CD8-positive, alpha-beta memory T cell (primary cell): ENCODE data around the gene FBF1. TPM values are rescaled to one million over a fixed set of nuclear protein-coding genes. Genes with fewer than 3 reads are reported as not detected.
A peak's percentile ranks its signal among the peaks of the same experiment; 100 is the strongest.
"Not testable (repeated sequence)": the region's sequence is repeated elsewhere in the genome, so short reads cannot be mapped to it uniquely, and the experiment has no call there.

ENCODE experiments used
- CTCF ChIA-PET: fragments of 350-600 bp; sonication (Branson Sonifier 250); formaldehyde crosslinking; loops from one replicate; lab custom pipeline; 2021; ENCODE audit warnings: antibody characterized with exemption; lab: Charles Lee
- POLR2A ChIA-PET: fragments of 350-600 bp; sonication (Branson Sonifier 250); formaldehyde crosslinking; loops from one replicate; lab custom pipeline; 2021; ENCODE audit warnings: antibody characterized with exemption; lab: Charles Lee
- DNase-seq, 5 donors: peaks; one replicate each; pipeline versions ENCODE4 v3.0.0 to v3.0.0-alpha.2; 2020 to 2022; ENCODE audit warnings: mixed read lengths in 1 of 5
- H3K27ac ChIP-seq: one replicate; pipeline ENCODE4 v1.7.0; 2013; ENCODE audit warnings: low read depth, mild to moderate bottlenecking, low read length, moderate library complexity
- H3K27me3 ChIP-seq: 2 replicates; pipeline ENCODE4 v1.7.0; 2013; ENCODE audit warnings: low read length, mild to moderate bottlenecking; ENCODE audit not compliant: insufficient read depth, poor library complexity, severe bottlenecking
- H3K36me3 ChIP-seq: 2 replicates; pipeline ENCODE4 v1.7.0; 2013; ENCODE audit warnings: mild to moderate bottlenecking, low read length, moderate library complexity; ENCODE audit not compliant: insufficient read depth
- H3K4me1 ChIP-seq: 2 replicates; pipeline ENCODE4 v1.7.0; 2013; ENCODE audit warnings: mild to moderate bottlenecking, low read length, moderate library complexity; ENCODE audit not compliant: insufficient read depth
- H3K4me3 ChIP-seq: 2 replicates; pipeline ENCODE4 v1.7.0; 2013; ENCODE audit warnings: mild to moderate bottlenecking, low read length
- H3K9me3 ChIP-seq: 2 replicates; pipeline ENCODE4 v1.7.0; 2013; ENCODE audit warnings: mild to moderate bottlenecking, low read length
- H3K27ac Mint-ChIP-seq, 8 donors: one replicate each; pipeline ENCODE4 v1.8.0; 2020 to 2021; ENCODE audit warnings: mixed read lengths in 8 of 8, mild to moderate bottlenecking in 6 of 8, inconsistent platforms in 3 of 8, moderate library complexity in 3 of 8
- H3K27me3 Mint-ChIP-seq, 2 donors: one replicate each; pipeline ENCODE4 v1.8.0; 2020 to 2021; ENCODE audit warnings: mixed read lengths in 2 of 2, mild to moderate bottlenecking in 1 of 2, moderate library complexity in 1 of 2
- H3K36me3 Mint-ChIP-seq, 3 donors: one replicate each; pipeline ENCODE4 v1.8.0; 2020 to 2021; ENCODE audit warnings: mixed read lengths in 3 of 3, inconsistent platforms in 1 of 3, mild to moderate bottlenecking in 1 of 3
- H3K4me1 Mint-ChIP-seq, 3 donors: one replicate each; pipeline ENCODE4 v1.8.0; 2020 to 2021; ENCODE audit warnings: mixed read lengths in 3 of 3, inconsistent platforms in 1 of 3, mild to moderate bottlenecking in 1 of 3
- H3K4me3 Mint-ChIP-seq, 7 donors: one replicate each; pipeline ENCODE4 v1.8.0; 2020 to 2021; ENCODE audit warnings: mixed read lengths in 7 of 7, mild to moderate bottlenecking in 6 of 7, moderate library complexity in 4 of 7, inconsistent platforms in 2 of 7
- H3K9me3 Mint-ChIP-seq, 5 donors: one replicate each; pipeline ENCODE4 v1.8.0; 2020 to 2022; ENCODE audit warnings: mixed read lengths in 5 of 5, mild to moderate bottlenecking in 3 of 5, moderate library complexity in 2 of 5, inconsistent platforms in 1 of 5
- polyA plus RNA-seq: library from polyadenylated mRNA; unstranded; fragments of 300-500 nt; fragmentation: Illumina TruSeq; gene quantifications from one replicate; pipeline ENCODE4 v1.2.3, GENCODE V29; 2021
- total RNA-seq, 2 experiments: library from RNA; stranded (reverse); gene quantifications; one replicate each; pipeline ENCODE4 v1.2.3, GENCODE V29; 2021

Gene FBF1
- total and polyA plus RNA-seq, 3 experiments from 2014 or later, result 5.7 to 23.8 (median 22.6) TPM

- POLR2A ChIA-PET, result interaction anchor here (0.6 to 0.8 kb wide), 2 partner anchors 14 to 33 kb away, joined by 3 to 4 read pairs; partner anchors contain the start of gene WBP2
- CTCF ChIA-PET, result interaction anchor here (1.0 to 7.1 kb wide), 3 partner anchors 10 to 66 kb away, joined by 3 to 51 read pairs (median 4); partner anchors contain the start of gene TRIM65
Measured at GRCh38 chr17:75869282-75870141, 71.3 kb downstream of the FBF1 start.

GRCh38 chr17:75868730-75869281 lies 72.0 kb downstream of the FBF1 start:
- POLR2A ChIA-PET, result interaction anchor here (0.8 kb wide), 1 partner anchor 13 kb away, joined by 3 read pairs; the partner anchor contains the start of gene WBP2
- H3K27ac Mint-ChIP-seq, result peak overlapping the region in 1 of 8 donors; percentile 72
- not testable (repeated sequence) for H3K4me3 ChIP-seq, DNase-seq, H3K9me3 Mint-ChIP-seq, H3K27ac ChIP-seq, H3K27me3 ChIP-seq, H3K4me3 Mint-ChIP-seq, H3K9me3 ChIP-seq, H3K36me3 Mint-ChIP-seq, H3K36me3 ChIP-seq, H3K27me3 Mint-ChIP-seq
- CTCF ChIA-PET, result interaction anchor here (1.0 kb wide), 1 partner anchor 65 kb away, joined by 3 read pairs; no protein-coding TSS in a partner anchor
- H3K4me1 Mint-ChIP-seq, result peaks cover 27 to 37% (median 31%) of the 10 kb centered on the region in 3 donors
- peaks cover 30% of the 10 kb centered on the region for H3K4me1 ChIP-seq

More at GRCh38 chr17:75869282-75870141, 71.3 kb downstream of the FBF1 start:
- no peaks in the 10 kb centered on the region for H3K27me3 Mint-ChIP-seq
- Histone ChIP-seq H3K27ac (no peak overlapping the region), H3K9me3 (no peaks in the 10 kb centered on the region), H3K36me3 (no peaks in the 10 kb centered on the region), H3K4me3 (no peak overlapping the region), H3K4me1 (peaks cover 23% of the 10 kb centered on the region), H3K27me3 (no peaks in the 10 kb centered on the region)
- peaks cover 0 to 2% (median 0%) of the 10 kb centered on the region in 3 donors for H3K36me3 Mint-ChIP-seq
- H3K27ac Mint-ChIP-seq, result peak overlapping the region in 1 of 8 donors; percentile 72
- DNase-seq, result no peak
- peaks cover 24 to 35% (median 25%) of the 10 kb centered on the region in 3 donors for H3K4me1 Mint-ChIP-seq
- H3K4me3 Mint-ChIP-seq, result no peak overlapping the region
- no peaks in the 10 kb centered on the region for H3K9me3 Mint-ChIP-seq

- H3K4me1 Mint-ChIP-seq, result peaks cover 22 to 30% (median 26%) of the 10 kb centered on the region in 3 donors
- H3K9me3 Mint-ChIP-seq, DNase-seq, H3K4me3 ChIP-seq, H3K27me3 ChIP-seq, H3K36me3 Mint-ChIP-seq, H3K9me3 ChIP-seq, H3K27me3 Mint-ChIP-seq, H3K36me3 ChIP-seq: not testable (repeated sequence)
- POLR2A ChIA-PET, result interaction anchor here (1.1 to 1.6 kb wide), 4 partner anchors 8 to 12 kb away, joined by 3 to 12 read pairs (median 7); partner anchors contain the start of genes TRIM47 and WBP2
- CTCF ChIA-PET, result interaction anchor here (1.0 to 2.3 kb wide), 5 partner anchors 8 to 112 kb away, joined by 5 to 12 read pairs (median 7); partner anchors contain the start of genes TRIM47 and WBP2
- H3K27ac Mint-ChIP-seq, result peak overlapping the region; percentile 65 to 99 (median 92)
- peak overlapping the region in 4 of 7 donors; percentile 8 to 61 (median 46) for H3K4me3 Mint-ChIP-seq
- H3K4me1 ChIP-seq, result peaks cover 16% of the 10 kb centered on the region
- H3K27ac ChIP-seq, result peak overlapping the region; percentile 31
Measured at GRCh38 chr17:75865404-75866188, 75.2 kb downstream of the FBF1 start.

GRCh38 chr17:75864887-75865286 lies 76.0 kb downstream of the FBF1 start:
- Mint-ChIP-seq H3K4me3 (peak overlapping the region; percentile 33 to 79 (median 69)), H3K27ac (peak overlapping the region; percentile 85 to 99 (median 92)), H3K4me1 (peaks cover 22 to 30% (median 26%) of the 10 kb centered on the region in 3 donors)
- H3K27me3 Mint-ChIP-seq, H3K36me3 ChIP-seq, H3K36me3 Mint-ChIP-seq, H3K9me3 ChIP-seq, H3K27me3 ChIP-seq, H3K9me3 Mint-ChIP-seq: not testable (repeated sequence)
- peak overlapping the region; percentile 5 for H3K4me3 ChIP-seq
- ChIA-PET CTCF (interaction anchor here (0.8 to 2.3 kb wide), 8 partner anchors 9 to 141 kb away, joined by 4 to 12 read pairs (median 5); partner anchors contain the start of genes TRIM47, TRIM65 and WBP2), POLR2A (interaction anchor here (0.5 to 1.6 kb wide), 10 partner anchors 8 to 681 kb away, joined by 3 to 12 read pairs (median 5); partner anchors contain the start of genes TRIM47, UNK and WBP2)
- H3K27ac ChIP-seq, result peak overlapping the region; percentile 71
- peak in 2 of 5 donors; percentile 47 to 70 for DNase-seq
- H3K4me1 ChIP-seq, result peaks cover 16% of the 10 kb centered on the region

GRCh38 chr17:75864448-75864871 lies 76.4 kb downstream of the FBF1 start:
- H3K4me3 ChIP-seq, result peak overlapping the region; percentile 5
- CTCF ChIA-PET, result interaction anchor here (0.8 to 2.3 kb wide), 8 partner anchors 9 to 141 kb away, joined by 4 to 12 read pairs (median 5); partner anchors contain the start of genes TRIM47, TRIM65 and WBP2
- peaks cover 22 to 30% (median 26%) of the 10 kb centered on the region in 3 donors for H3K4me1 Mint-ChIP-seq

GRCh38 chr17:75861927-75862317 lies 78.9 kb downstream of the FBF1 start:
- Histone ChIP-seq H3K9me3 (no peaks in the 10 kb centered on the region), H3K27ac (no peak overlapping the region), H3K36me3 (no peaks in the 10 kb centered on the region), H3K27me3 (no peaks in the 10 kb centered on the region), H3K4me3 (no peak overlapping the region), H3K4me1 (peaks cover 16% of the 10 kb centered on the region)
- H3K36me3 Mint-ChIP-seq, result no peaks in the 10 kb centered on the region
- peaks cover 0 to 2% of the 10 kb centered on the region in 2 donors for H3K27me3 Mint-ChIP-seq
- peak overlapping the region in 4 of 8 donors; percentile 66 to 79 (median 70) for H3K27ac Mint-ChIP-seq
- no peak for DNase-seq
- ChIA-PET POLR2A (interaction anchor here (0.8 to 1.2 kb wide), 2 partner anchors 14 to 34 kb away, joined by 3 read pairs; no protein-coding TSS in a partner anchor), CTCF (interaction anchor here (0.8 to 6.1 kb wide), 18 partner anchors 8 to 114 kb away, joined by 3 to 42 read pairs (median 8); partner anchors contain the start of genes TRIM47, TRIM65, UNC13D and UNK)
- H3K4me3 Mint-ChIP-seq, result no peak overlapping the region
- H3K4me1 Mint-ChIP-seq, result peaks cover 27 to 41% (median 30%) of the 10 kb centered on the region in 3 donors
- H3K9me3 Mint-ChIP-seq, result no peaks in the 10 kb centered on the region

More at GRCh38 chr17:75864448-75864871, 76.4 kb downstream of the FBF1 start:
- Mint-ChIP-seq H3K27me3 (peaks cover 0 to 2% of the 10 kb centered on the region in 2 donors), H3K27ac (peak overlapping the region; percentile 85 to 99 (median 92)), H3K36me3 (no peaks in the 10 kb centered on the region), H3K4me3 (peak overlapping the region; percentile 33 to 79 (median 69)), H3K9me3 (no peaks in the 10 kb centered on the region)
- Histone ChIP-seq H3K27ac (peak overlapping the region; percentile 71), H3K36me3 (no peaks in the 10 kb centered on the region), H3K9me3 (no peaks in the 10 kb centered on the region), H3K4me1 (peaks cover 16% of the 10 kb centered on the region), H3K27me3 (no peaks in the 10 kb centered on the region)
- peak; percentile 19 to 66 (median 47) for DNase-seq
- POLR2A ChIA-PET, result interaction anchor here (0.5 to 1.6 kb wide), 10 partner anchors 9 to 681 kb away, joined by 3 to 12 read pairs (median 5); partner anchors contain the start of genes TRIM47, UNK and WBP2
